NCI-H1092 treated with DMSO at 0.1 percent for 48 hours (cell line): ENCODE results near the gene SIL1.
"Not testable (repeated sequence)": the region's sequence is repeated elsewhere in the genome, so short reads cannot be mapped to it uniquely, and the experiment has no call there.

Experiments used
- DNase-seq: peaks from one replicate; lab custom pipeline; 2025; lab: John Stamatoyannopoulos, UW

The SIL1 gene

DNA sequence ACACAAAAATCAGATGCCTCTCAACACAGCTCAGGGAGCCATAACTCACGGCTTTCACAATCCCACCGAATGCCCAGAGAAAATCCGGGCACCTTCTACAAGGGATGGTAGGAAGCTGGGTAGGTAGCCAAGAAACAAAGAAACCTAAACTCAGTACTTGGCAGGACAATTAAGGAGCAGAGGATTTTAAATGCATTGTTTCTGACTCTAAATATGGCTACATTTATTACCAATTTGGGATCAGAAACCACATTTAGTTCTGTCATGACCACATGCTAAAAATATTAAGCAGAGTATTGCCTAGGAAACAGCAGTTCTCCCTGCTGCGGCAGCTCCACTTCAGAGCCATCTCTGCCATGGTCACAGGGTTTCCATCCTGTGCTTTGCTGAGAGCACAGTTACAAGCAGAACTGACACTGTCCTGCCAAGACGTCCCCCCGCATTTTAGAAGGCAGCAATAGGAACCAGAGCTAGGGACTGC lies 57.5 kb downstream of the SIL1 start:
- DNase-seq = no peak

DNA sequence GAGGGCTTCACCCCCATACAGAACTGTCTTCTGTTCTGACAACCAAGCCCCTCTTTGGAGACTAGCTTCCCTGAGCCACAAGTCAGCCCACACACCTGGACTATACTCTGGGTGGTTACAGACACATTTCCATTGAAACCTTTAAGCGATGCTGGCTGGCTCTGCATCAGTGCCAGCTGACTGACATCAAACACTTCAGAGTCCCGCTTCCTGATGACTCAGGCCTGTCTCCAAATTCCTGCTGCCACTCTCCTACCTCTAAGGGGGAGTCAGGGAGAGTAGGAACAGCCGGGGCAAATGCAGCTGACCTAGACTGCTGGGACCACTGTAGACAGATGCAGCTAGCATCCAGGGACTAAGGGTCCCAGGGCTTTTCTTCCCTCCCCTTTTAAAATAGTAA lies 59.4 kb downstream of the SIL1 start:
- peak; percentile 63 for DNase-seq

- DNase-seq = no peak
These were observed 60.1 kb downstream of the SIL1 start for GRCh38 chr5:139138109-139138508.

DNA sequence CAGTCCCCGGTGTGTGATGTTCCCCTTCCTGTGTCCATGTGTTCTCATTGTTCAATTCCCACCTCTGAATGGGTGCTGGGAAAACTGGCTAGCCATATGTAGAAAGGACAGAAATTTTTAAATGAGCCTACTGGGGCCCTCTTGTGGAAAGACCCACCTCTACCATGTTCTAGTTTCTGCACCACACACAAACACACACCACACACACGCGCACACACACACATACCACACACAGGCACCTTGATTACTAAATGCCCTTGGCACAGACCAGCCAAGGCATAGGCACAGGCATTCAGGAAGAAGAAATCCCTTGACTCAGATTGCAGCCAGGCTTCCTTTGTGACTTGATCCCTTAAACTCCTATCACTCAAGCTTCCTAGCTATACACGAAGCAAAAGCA lies 60.5 kb downstream of the SIL1 start:
- DNase-seq = peak; percentile 31

DNA sequence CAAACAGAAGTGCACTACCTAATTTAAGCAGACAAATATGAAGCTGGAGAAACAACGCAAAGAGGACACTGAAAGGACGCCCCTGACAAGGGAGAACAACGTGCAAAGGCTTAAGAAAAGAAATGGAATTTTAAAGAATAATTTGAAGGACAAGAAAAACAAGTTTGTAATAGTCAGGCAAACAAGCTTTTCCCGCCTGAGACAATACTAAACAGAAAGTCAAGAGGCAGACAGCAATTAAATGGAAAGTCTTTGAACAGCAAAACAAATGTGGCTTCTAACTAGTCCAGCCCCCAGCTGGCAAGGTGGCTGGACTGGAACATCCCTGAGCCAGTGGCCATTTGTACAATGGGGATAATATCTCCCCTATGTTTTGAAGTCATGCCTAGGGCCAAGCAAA lies 63.3 kb downstream of the SIL1 start:
- DNase-seq = no peak

GRCh38 chr5:139133282-139133681 lies 64.9 kb downstream of the SIL1 start:
- peak; percentile 85 for DNase-seq

GRCh38 chr5:139132515-139132914 lies 65.7 kb downstream of the SIL1 start:
- no peak for DNase-seq

- DNase-seq = peak; percentile 23
These were observed 66.2 kb downstream of the SIL1 start for GRCh38 chr5:139131921-139132432.

DNA sequence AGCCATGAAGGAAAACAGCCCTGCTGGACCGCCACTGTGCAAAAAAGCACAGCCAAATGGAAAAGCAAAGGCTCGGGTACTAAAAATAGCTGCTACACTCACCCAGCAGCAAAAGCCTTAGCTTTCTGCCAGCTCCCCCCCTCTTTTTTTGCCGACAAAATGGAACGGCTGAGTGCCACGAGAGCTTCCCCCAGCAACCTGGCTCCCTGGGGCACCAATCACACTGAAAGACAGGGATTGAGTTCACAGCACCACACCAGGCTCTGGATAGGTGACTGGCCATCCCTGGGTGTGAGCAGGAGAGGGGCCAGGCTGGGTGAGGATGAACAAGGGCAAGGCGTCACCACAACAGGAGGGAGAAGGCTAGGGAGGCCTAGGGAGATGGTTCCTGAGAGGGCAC lies 66.7 kb downstream of the SIL1 start:
- DNase-seq = peak; percentile 59

DNA sequence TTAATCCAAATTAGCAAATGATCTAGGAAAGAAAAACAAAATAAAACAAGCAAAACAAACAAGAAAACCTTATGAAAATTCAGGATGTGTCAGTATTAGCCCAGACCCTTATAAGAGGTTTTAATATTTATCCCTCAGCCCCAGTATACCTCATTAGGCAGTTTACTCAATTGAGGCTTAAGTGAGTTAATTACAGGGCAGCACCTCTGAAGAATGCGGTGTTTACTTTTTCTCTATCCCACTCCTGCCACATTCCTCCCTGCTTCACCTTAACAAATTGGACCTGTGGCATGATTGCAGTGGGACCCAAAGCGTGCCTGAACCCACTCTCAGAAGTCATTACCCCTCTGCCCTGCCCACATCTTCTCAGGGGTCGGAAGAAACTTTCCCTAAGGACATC lies 67.1 kb downstream of the SIL1 start:
- peak; percentile 35 for DNase-seq

GRCh38 chr5:139130214-139130613 lies 68.0 kb downstream of the SIL1 start:
- no peak for DNase-seq

DNA sequence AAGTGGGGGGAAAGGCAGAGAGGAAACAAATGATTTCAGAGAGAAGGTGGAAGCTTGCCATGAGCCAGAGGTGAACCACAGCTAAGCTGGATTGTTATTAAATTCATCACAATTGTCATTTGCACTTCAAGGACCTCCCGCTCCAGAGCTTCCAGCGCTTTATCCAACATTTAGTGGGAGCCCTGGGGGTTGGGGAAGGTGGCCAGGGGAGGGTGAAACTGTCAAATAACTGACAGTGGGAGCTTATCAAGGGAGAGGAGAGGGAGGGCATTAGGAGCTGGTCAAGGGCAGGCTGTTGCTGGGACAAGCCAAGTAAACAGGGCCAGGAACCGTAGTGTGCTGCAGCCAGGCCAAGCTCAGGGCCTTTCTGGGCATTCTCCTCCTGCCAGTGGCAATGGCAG lies 71.5 kb downstream of the SIL1 start:
- no peak for DNase-seq

- DNase-seq = no peak
These were observed 72.2 kb downstream of the SIL1 start for GRCh38 chr5:139125991-139126390.

DNA sequence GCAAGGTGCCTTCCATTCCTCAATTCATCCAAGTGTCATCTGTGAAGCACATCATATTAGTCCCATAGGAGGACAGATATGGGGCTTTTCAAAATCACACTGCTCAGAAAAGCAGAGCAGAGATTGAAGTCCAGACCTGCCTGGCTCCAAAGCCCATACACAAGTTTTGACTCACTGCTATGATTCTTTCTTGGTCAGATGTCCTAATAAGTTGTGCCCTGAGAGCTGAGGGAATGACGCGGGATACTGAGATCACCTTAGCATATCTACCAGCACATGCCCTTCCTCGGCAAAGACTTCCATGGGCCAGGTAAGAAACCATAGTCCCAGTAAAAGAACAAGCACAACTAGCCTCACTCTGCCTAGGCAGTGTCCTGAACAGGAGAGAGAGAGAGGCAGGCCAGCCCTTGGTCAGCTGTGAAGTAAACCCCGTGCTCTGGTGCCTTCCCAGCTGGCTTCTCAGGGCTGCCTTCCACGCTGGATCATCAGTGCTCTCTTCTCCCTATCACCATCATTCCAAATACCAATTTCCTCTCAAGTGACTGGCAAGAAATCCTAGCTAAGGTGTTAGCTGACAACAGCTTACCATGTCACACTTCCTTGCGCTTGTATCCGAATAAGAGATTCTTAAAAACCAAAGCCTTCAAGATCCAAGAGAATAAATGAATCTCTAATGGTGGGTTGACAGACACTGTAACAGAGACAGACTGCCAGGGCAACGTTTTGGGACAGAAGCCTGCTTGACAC lies 73.2 kb downstream of the SIL1 start:
- no peak for DNase-seq

DNA sequence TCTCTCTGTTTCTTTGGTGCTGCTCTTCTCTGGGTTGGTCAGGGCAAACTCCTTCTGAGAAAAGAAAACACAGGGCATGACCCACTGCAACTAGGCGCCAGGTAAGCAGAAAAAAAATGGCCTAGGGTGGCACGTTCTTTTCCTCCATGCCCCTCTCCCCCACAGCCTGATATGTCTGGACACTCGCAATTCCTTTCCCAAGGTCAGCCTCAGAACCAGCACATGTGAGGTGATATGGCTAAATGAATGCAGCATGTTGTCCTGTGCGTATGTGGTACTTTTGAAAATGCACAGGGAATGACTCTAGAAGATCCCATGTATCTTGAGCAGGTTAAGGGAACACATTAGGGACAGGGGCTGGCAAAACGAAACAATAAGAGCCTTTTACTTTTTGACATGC lies 77.0 kb downstream of the SIL1 start:
- no peak for DNase-seq

GRCh38 chr5:139120521-139120920 lies 77.6 kb downstream of the SIL1 start:
- DNase-seq = no peak

GRCh38 chr5:139118804-139119203 lies 79.4 kb downstream of the SIL1 start:
- no peak for DNase-seq

DNA sequence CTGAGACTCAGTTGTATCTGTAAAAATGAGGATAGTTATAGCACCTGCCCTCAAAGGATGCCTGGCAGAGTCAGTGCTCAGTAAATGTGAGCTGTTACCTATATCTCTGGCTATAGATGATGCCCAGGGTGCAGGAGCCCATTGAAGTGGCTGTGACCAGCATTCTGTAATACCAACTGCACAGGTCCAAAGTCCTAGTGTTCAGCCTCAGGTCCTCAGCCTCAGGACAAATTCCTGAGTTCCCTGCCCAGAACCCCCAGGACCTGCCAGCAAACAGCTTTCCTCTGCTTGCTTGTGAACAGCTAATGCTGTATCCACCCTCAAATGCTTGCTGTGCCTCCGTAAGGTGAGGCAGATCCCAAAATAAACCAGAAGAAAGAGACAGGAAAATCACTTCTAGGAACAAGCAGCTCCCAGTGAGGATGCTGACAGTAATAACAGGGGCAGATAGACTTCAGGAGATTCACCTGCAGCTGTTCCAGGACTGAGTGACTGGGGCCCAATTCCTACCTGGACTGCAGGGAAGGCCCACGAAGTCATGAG lies 80.8 kb downstream of the SIL1 start:
- DNase-seq = no peak

- peak; percentile 59 for DNase-seq
These were observed 82.0 kb downstream of the SIL1 start for GRCh38 chr5:139116100-139116655.

- no peak for DNase-seq
These were observed 84.3 kb downstream of the SIL1 start for GRCh38 chr5:139113892-139114291.

- not testable (repeated sequence) for DNase-seq
These were observed 85.8 kb downstream of the SIL1 start for GRCh38 chr5:139112362-139112761.

DNA sequence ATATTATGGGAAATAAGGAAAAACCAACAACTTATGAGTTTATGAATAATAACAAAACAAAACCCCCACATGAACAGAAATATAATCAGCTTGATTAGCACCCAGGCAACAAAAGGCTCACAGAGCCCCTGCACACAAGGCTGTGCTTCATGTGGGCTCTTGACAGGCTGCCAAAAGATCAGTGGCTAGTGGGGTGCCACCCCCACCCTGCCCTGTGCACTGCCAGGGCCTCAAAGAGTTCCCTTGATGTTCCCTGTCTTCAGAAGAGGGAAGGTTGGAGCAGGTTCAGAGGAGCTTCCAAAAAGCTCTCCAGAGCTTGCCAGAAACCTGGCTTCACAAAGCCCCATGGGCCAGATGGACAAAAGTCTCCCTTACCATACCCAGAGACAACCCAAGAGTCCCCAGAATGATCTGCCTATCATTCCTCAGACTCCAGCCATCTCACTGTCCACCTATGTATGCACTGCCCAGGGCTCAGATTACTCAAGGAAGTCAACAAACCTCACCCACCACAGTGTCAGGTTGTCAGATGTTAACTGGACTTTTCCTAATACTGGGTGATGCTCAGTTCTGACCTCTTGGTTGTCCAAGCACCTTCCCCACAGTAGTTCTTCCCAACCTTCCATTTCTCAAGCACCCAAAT lies 87.5 kb downstream of the SIL1 start:
- no peak for DNase-seq
